GM10266 (cell line): ENCODE data around the gene TMPRSS3.

Experiments
- DNase-seq: peaks from one replicate; pipeline ENCODE4 v3.0.0; 2012; ENCODE audit errors: extremely low spot score
- TF ChIP-seq, protein P1 (sequence below): IDR thresholded peaks from 2 replicates; pipeline ENCODE4 v1.5.1; 2012; ENCODE audit warnings: mild to moderate bottlenecking, low read depth; ENCODE audit not compliant: control insufficient read depth, insufficient read depth; ENCODE audit errors: missing control alignments

The TMPRSS3 gene

GRCh38 chr21:42352441-42353095 lies 43.3 kb downstream of the TMPRSS3 start:
- TF ChIP-seq, protein P1, sequence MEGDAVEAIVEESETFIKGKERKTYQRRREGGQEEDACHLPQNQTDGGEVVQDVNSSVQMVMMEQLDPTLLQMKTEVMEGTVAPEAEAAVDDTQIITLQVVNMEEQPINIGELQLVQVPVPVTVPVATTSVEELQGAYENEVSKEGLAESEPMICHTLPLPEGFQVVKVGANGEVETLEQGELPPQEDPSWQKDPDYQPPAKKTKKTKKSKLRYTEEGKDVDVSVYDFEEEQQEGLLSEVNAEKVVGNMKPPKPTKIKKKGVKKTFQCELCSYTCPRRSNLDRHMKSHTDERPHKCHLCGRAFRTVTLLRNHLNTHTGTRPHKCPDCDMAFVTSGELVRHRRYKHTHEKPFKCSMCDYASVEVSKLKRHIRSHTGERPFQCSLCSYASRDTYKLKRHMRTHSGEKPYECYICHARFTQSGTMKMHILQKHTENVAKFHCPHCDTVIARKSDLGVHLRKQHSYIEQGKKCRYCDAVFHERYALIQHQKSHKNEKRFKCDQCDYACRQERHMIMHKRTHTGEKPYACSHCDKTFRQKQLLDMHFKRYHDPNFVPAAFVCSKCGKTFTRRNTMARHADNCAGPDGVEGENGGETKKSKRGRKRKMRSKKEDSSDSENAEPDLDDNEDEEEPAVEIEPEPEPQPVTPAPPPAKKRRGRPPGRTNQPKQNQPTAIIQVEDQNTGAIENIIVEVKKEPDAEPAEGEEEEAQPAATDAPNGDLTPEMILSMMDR = no peak
- no peak for DNase-seq

GRCh38 chr21:42351626-42352440 lies 44.0 kb downstream of the TMPRSS3 start:
- TF ChIP-seq, protein P1 = no peak
- no peak for DNase-seq

DNA sequence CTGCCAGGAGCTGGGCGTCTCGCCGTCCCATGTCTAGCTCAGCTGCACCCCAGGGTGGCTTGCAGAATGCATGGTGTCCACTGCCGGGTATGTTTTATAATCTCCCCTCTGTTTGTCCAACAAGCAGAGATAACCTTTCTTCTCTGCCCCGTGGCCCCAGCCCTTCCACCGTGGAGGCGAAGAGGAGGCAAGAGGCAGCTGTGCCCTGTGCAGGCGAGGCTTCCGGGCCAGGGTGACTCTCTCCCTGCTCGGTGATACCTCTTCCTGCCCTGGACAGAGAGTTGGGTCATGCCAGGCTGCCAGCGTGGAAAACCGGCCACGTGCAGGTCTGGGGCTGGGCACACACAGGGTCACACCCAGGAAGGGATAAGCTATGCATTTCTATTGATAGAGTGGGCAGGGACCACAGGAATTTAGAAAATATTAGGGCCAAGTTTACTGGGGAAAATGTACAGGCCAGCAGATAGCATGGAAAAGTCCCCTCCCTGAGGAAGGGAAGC lies 44.9 kb downstream of the TMPRSS3 start, which contains the start of gene TFF2:
TFF2 (minus strand) TSS at position 68 of the 500 bp plus-strand sequence; CDS start at position 31, 37 bp downstream.
- TF ChIP-seq, protein P1 = no peak
- no peak for DNase-seq

DNA sequence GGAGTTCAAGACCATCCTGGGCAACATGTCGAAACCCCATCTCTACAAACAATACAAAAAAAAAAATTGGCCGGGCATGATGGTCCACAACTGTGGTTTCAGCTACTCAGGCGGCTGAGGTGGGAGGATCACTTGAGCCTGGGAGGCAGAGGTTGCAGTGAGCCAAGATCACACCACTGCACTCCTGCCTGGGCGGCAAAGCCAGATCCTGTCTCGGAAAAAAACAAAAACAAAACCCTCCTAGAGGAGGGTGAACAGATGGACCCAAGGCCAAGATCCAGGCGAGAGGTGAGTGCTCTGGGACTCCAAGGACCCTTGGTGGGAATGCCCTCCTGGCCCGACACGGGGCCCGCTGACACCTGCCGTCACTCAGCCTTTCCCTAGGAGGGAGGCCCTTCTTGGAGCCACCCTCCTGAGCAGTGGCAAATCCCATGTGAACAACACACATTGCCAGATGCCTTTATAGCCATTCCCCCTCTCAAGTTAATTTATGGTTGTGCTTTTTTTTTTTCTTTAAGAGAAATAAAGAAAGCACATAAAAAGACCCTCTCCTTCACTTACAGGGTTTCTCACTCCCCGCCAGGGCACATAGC lies 45.4 kb downstream of the TMPRSS3 start:
- TF ChIP-seq, protein P1 = no peak
- DNase-seq = no peak

DNA sequence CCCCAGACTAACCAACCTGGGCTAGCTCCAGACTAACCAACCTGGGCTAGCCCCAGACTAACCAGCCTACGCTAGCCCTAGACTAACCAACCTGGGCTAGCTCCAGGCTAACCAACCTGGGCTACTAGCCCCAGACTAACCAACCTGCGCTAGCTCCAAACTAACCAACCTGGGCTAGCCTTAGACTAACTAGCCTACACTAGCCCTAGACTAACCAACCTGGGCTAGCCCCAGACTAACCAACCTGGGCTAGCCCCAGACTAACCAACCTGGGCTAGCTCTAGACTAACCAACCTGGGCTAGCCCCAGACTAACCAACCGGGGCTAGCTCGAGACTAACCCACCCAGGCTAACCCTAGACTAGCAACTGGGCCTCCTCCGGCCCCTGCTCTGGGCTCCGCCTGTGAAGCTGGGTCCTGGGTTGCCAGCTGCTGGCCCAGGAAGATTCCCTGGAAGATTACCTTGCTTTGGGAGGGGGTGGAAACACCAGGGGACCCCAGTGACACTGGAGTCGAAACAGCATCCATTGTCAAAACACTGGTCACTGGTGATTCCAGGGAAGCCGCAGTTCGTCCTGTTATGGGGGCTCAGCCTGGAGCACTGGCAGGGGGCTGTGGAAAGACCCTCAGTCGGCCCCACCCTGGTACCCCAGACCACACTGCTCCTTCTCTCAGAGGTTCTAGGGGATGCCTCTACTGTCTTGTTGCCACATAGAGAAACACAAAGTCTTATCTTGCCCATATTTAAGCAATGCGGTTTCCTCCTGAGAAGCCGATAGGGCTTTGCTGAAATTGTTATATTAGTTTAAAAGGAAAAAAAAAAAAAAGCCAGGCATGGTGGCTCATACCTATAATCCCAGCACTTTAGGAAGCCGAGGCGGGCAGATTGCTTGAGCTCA lies 46.2 kb downstream of the TMPRSS3 start:
- no peak for DNase-seq
- TF ChIP-seq, protein P1 = no peak

DNA sequence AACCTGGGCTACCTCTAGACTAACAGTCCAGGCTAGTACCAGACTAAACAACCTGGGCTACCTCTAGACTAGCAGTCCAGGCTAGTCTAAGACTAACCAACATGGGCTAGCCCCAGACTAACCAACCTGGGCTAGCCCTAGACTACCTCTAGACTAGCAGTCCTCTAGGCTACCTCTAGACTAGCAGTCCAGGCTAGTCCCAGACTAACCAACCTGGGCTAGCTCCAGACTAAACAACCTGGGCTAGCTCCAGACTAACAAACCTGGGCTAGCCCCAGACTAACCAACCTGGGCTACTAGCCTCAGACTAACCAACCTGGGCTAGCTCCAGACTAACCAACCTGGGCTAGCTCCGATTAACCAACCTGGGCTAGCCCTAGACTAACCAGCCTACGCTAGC lies 47.1 kb downstream of the TMPRSS3 start:
- no peak for DNase-seq
- TF ChIP-seq, protein P1 = no peak
